Endothelial cell of umbilical vein (primary cell): ENCODE results near the gene TCF7L2. TPM values are rescaled to one million over a fixed set of nuclear protein-coding genes. Genes with fewer than 3 reads are reported as not detected.

Experiments
- BruUV-seq: library from RNA; stranded (reverse); fragments of 400-500 nt; replicated peaks from 2 replicates; lab custom pipeline; 2021; lab: Mats Ljungman, UMichigan
- CTCF ChIA-PET: fragments of 300-600, 350-600 bp; sonication (Branson Sonifier 250); formaldehyde crosslinking; loops from one replicate; lab custom pipeline; 2021; ENCODE audit warnings: antibody characterized with exemption, inconsistent platforms; lab: Charles Lee
- POLR2A ChIA-PET: fragments of 300-600, 350-600 bp; sonication (Branson Sonifier 250); formaldehyde crosslinking; loops from one replicate; lab custom pipeline; 2021; ENCODE audit warnings: antibody characterized with exemption, inconsistent platforms; lab: Charles Lee
- DNase-seq: peaks from one replicate; pipeline ENCODE4 v3.0.0-alpha.2; 2011; ENCODE audit warnings: low read depth, low spot score
- FAIRE-seq: peaks from 2 replicates; lab custom pipeline; 2011; peaks lifted over from hg19 to GRCh38; lab: Jason Lieb, UNC
- H2AFZ ChIP-seq: 2 replicates; pipeline ENCODE4 v1.6.0; 2012; ENCODE audit warnings: low read depth, low read length, control low read depth, inconsistent platforms
- H3K27ac ChIP-seq: 2 replicates; pipeline ENCODE4 v1.5.1; 2011; ENCODE audit warnings: low read depth, mild to moderate bottlenecking, control low read depth, low read length, moderate library complexity; ENCODE audit not compliant: insufficient read depth
- H3K27me3 ChIP-seq, 2 experiments: 2 replicates each; pipeline versions ENCODE4 v1.6.0 to v1.6.1; 2011; ENCODE audit warnings: low read length in 2 of 2, mixed read lengths in 1 of 2; ENCODE audit not compliant: control insufficient read depth in 2 of 2, insufficient read depth in 2 of 2
- H3K36me3 ChIP-seq, 2 experiments: 2 replicates in 1 of 2; 3 replicates in 1 of 2; pipeline ENCODE4 v1.5.1; 2011; ENCODE audit warnings: low read length in 2 of 2, mild to moderate bottlenecking in 1 of 2, moderate library complexity in 1 of 2; ENCODE audit not compliant: control insufficient read depth in 2 of 2, insufficient read depth in 2 of 2; ENCODE audit errors: extremely low read depth in 1 of 2
- H3K4me1 ChIP-seq: 3 replicates; pipeline ENCODE4 v1.5.1; 2011; ENCODE audit warnings: mild to moderate bottlenecking, low read length; ENCODE audit not compliant: control insufficient read depth, insufficient read depth; ENCODE audit errors: extremely low read depth
- H3K4me2 ChIP-seq: 2 replicates; pipeline ENCODE4 v1.6.1; 2011; ENCODE audit warnings: low read length, control low read depth, mixed read lengths; ENCODE audit not compliant: insufficient read depth
- H3K4me3 ChIP-seq, 3 experiments: fragments of 200-600 bp in 1 of 3; sonication (generic), shearing (Covaris generic) in 1 of 3; replicated peaks in 1 of 3; 2 replicates each; pipeline ENCODE4 v1.5.1; 2011 to 2016; ENCODE audit warnings: control low read depth in 3 of 3, low read length in 3 of 3, mild to moderate bottlenecking in 2 of 3, inconsistent platforms in 1 of 3, low read depth in 1 of 3, moderate library complexity in 1 of 3; ENCODE audit not compliant: insufficient read depth in 1 of 3
- H3K79me2 ChIP-seq: 2 replicates; pipeline ENCODE4 v1.6.0; 2012; ENCODE audit warnings: low read length, inconsistent platforms; ENCODE audit not compliant: control insufficient read depth, insufficient read depth
- H3K9ac ChIP-seq: replicated peaks from 2 replicates; pipeline ENCODE3; 2011; ENCODE audit warnings: low read length, control low read depth; ENCODE audit not compliant: insufficient read depth; ENCODE audit errors: extremely low read depth
- H3K9me1 ChIP-seq: replicated peaks from 3 replicates; pipeline ENCODE4 v1.6.0; 2011; ENCODE audit warnings: mild to moderate bottlenecking, low read length; ENCODE audit not compliant: control insufficient read depth, insufficient read depth; ENCODE audit errors: extremely low read depth
- H3K9me3 ChIP-seq: replicated peaks from 2 replicates; pipeline ENCODE4 v1.5.1; 2012; ENCODE audit warnings: low read length, inconsistent platforms; ENCODE audit not compliant: control insufficient read depth, insufficient read depth
- H4K20me1 ChIP-seq: replicated peaks from 2 replicates; pipeline ENCODE3; 2011; ENCODE audit warnings: mild to moderate bottlenecking, low read length; ENCODE audit not compliant: control insufficient read depth, insufficient read depth; ENCODE audit errors: extremely low read depth
- EZH2 ChIP-seq: IDR thresholded peaks from 2 replicates; pipeline ENCODE4 v1.6.1; 2012; ENCODE audit warnings: borderline replicate concordance, low read depth, mild to moderate bottlenecking, moderate library complexity, low read length, inconsistent platforms; ENCODE audit not compliant: severe bottlenecking
- FOS ChIP-seq: IDR thresholded peaks from 2 replicates; pipeline ENCODE4 v1.6.1; 2011; ENCODE audit warnings: mild to moderate bottlenecking, low read length, moderate library complexity, borderline replicate concordance; ENCODE audit not compliant: insufficient read depth
- GATA2 ChIP-seq: IDR thresholded peaks from 2 replicates; pipeline ENCODE4 v1.7.0; 2011; ENCODE audit warnings: low read depth, mild to moderate bottlenecking, moderate library complexity, mixed read lengths, low read length; ENCODE audit not compliant: insufficient read length, insufficient read depth
- JUN ChIP-seq: IDR thresholded peaks from 2 replicates; pipeline ENCODE4 v1.6.1; 2011; ENCODE audit warnings: borderline replicate concordance, low read depth; ENCODE audit not compliant: insufficient read length, insufficient read depth
- MYC ChIP-seq: IDR thresholded peaks from one replicate; pipeline ENCODE4 v1.6.1; 2011; ENCODE audit warnings: mild to moderate bottlenecking, low read depth, low read length
- POLR2A ChIP-seq: IDR thresholded peaks from 2 replicates; pipeline ENCODE4 v1.6.1; 2012; ENCODE audit warnings: low read depth, mild to moderate bottlenecking, control low read depth, low read length
- POLR2AphosphoS5 ChIP-seq: IDR thresholded peaks from 2 replicates; pipeline ENCODE4 v1.6.1; 2012; ENCODE audit warnings: low read depth, mild to moderate bottlenecking, control low read depth, low read length, moderate library complexity; ENCODE audit not compliant: insufficient read depth
- dilution Hi-C: fragments of 300-500 bp; cut with MboI; formaldehyde crosslinking; loops from one replicate; pipeline ENCODE4 v1.15.0; 2019; ENCODE audit warnings: low sequenced_read_pairs; ENCODE audit not compliant: extremely low pct_ligation_motif_present
- intact Hi-C: fragments of 100-400 bp; cut with micrococcal nuclease; formaldehyde crosslinking; loops from one replicate; pipeline ENCODE4 v1.10.0; 2022
- polyA plus RNA-seq, 4 experiments: library from polyadenylated mRNA; depleted of rRNA in 3 of 4; stranded (reverse) in 3 of 4; unstranded in 1 of 4; fragments of >200 nt; gene quantifications; 2 replicates each; pipeline versions ENCODE4 v1.2.1 to v1.2.3, GENCODE V29; 2011 to 2012; ENCODE audit warnings: missing spikeins in 1 of 4
- total RNA-seq: library from RNA; stranded (reverse); gene quantifications from 2 replicates; pipeline ENCODE4 v1.2.3, GENCODE V29; 2021
- TF ChIP-seq, protein P1 (sequence below), 2 donors: IDR thresholded peaks; 1 replicate in 1 of 2; 2 replicates in 1 of 2; pipeline ENCODE4 v1.5.1; 2011; ENCODE audit warnings: low read length in 2 of 2, mild to moderate bottlenecking in 2 of 2, moderate library complexity in 2 of 2, control low read depth in 1 of 2, inconsistent platforms in 1 of 2, low read depth in 1 of 2; ENCODE audit not compliant: insufficient read depth in 1 of 2; ENCODE audit errors: extremely low read depth in 1 of 2
- TF ChIP-seq, protein P2 (sequence below): IDR thresholded peaks from 2 replicates; pipeline ENCODE4 v1.6.1; 2011; ENCODE audit not compliant: insufficient read depth, insufficient read length

Gene TCF7L2
- total and polyA plus RNA-seq, 2 donors (not counting 3 experiments of a cell fraction or from before 2014, with no cell fraction given) = 9.9 to 21.8 TPM

DNA sequence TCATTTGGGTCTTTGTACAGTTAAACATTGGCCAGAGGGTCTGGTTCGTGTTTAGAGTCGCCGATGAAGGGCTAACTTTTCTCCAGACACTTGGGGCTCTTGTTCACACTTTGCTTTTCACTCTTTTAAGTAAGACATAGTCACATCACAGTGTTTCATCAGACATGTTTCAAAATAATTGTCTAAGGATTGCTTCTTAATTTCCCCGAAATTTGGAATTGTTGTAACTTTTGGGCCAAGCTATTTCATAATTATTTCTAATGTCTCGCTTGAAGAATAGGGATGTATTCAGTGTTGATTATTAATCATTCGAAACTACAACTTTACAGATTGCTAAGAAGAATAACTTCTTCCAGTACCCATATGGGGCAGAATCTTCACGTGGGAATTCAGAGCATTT is 92.8 kb downstream of the TCF7L2 start:
- no peak overlapping the region for H3K4me2 ChIP-seq
- CTCF ChIA-PET = interaction anchor here (1.3 kb wide), 1 partner anchor 56 kb away, joined by 3 read pairs; no protein-coding TSS in a partner anchor

More for the DNA sequence above, 92.8 kb downstream of the TCF7L2 start:
- intact Hi-C loops (no loop called here), dilution Hi-C loops (no loop called here)
- no peak for DNase-seq
- Histone ChIP-seq H3K9me3 (no peaks in the 10 kb centered on the region), H4K20me1 (no peaks in the 10 kb centered on the region), H3K9ac (no peak overlapping the region), H3K36me3 (peaks cover 0 to 1% of the 10 kb centered on the region in 2 experiments), H3K27ac (no peak overlapping the region), H2AFZ (no peak overlapping the region), H3K4me3 (no peak overlapping the region), H3K27me3 (no peaks in the 10 kb centered on the region), H3K4me1 (peaks cover 17% of the 10 kb centered on the region), H3K79me2 (peaks cover 6% of the 10 kb centered on the region), H3K9me1 (no peaks in the 10 kb centered on the region)
- FAIRE-seq = no peak
- no TSS peak for BruUV-seq
- POLR2A ChIA-PET = no interaction called here
- no peak for TF ChIP-seq POLR2AphosphoS5
- TF ChIP-seq FOS = no peak
- TF ChIP-seq, protein P1, sequence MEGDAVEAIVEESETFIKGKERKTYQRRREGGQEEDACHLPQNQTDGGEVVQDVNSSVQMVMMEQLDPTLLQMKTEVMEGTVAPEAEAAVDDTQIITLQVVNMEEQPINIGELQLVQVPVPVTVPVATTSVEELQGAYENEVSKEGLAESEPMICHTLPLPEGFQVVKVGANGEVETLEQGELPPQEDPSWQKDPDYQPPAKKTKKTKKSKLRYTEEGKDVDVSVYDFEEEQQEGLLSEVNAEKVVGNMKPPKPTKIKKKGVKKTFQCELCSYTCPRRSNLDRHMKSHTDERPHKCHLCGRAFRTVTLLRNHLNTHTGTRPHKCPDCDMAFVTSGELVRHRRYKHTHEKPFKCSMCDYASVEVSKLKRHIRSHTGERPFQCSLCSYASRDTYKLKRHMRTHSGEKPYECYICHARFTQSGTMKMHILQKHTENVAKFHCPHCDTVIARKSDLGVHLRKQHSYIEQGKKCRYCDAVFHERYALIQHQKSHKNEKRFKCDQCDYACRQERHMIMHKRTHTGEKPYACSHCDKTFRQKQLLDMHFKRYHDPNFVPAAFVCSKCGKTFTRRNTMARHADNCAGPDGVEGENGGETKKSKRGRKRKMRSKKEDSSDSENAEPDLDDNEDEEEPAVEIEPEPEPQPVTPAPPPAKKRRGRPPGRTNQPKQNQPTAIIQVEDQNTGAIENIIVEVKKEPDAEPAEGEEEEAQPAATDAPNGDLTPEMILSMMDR (IDR thresholded peaks at IDR 0.05; ENCODE audit: extremely low read depth in 1 of 2, insufficient read depth in 1 of 2, low read depth in 1 of 2, low read length in 2 of 2) = no peak
- no peak for TF ChIP-seq GATA2
- TF ChIP-seq, protein P2, sequence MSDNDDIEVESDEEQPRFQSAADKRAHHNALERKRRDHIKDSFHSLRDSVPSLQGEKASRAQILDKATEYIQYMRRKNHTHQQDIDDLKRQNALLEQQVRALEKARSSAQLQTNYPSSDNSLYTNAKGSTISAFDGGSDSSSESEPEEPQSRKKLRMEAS = no peak
- TF ChIP-seq MYC = no peak
- no peak for TF ChIP-seq JUN
- no peak for TF ChIP-seq POLR2A
- no peak for TF ChIP-seq EZH2
